Fibroblast of lung (primary cell): ENCODE results near the gene SLX1A. TPM values are rescaled to one million over a fixed set of nuclear protein-coding genes. Genes with fewer than 3 reads are reported as not detected.
"Not testable (repeated sequence)": the region's sequence is repeated elsewhere in the genome, so short reads cannot be mapped to it uniquely, and the experiment has no call there.

ENCODE experiments used
- DNase-seq, 2 donors: peaks; one replicate each; pipeline versions ENCODE4 v3.0.0 to v3.0.0-alpha.2; 2010; ENCODE audit warnings: low read depth in 2 of 2
- H2AFZ ChIP-seq: 2 replicates; pipeline ENCODE4 v1.5.1; 2012; ENCODE audit warnings: low read length, control low read depth, inconsistent platforms
- H3K27ac ChIP-seq: 2 replicates; pipeline ENCODE4 v1.5.1; 2011; ENCODE audit warnings: low read length, control low read depth; ENCODE audit not compliant: insufficient read depth
- H3K27me3 ChIP-seq: 2 replicates; pipeline ENCODE4 v1.5.1; 2011; ENCODE audit warnings: mild to moderate bottlenecking, low read length; ENCODE audit not compliant: control insufficient read depth, insufficient read depth
- H3K36me3 ChIP-seq: 2 replicates; pipeline ENCODE4 v1.5.1; 2011; ENCODE audit warnings: low read length; ENCODE audit not compliant: control insufficient read depth, insufficient read depth
- H3K4me1 ChIP-seq: 2 replicates; pipeline ENCODE4 v1.5.1; 2011; ENCODE audit warnings: low read length; ENCODE audit not compliant: control insufficient read depth, insufficient read depth; ENCODE audit errors: extremely low read depth
- H3K4me2 ChIP-seq: 2 replicates; pipeline ENCODE4 v1.5.1; 2011; ENCODE audit warnings: low read length, control low read depth; ENCODE audit not compliant: insufficient read depth; ENCODE audit errors: extremely low read depth
- H3K4me3 ChIP-seq, 4 experiments: fragments of 200-600 bp in 1 of 4; sonication (generic) in 1 of 4; replicated peaks in 1 of 4; 2 replicates each; pipeline ENCODE4 v1.5.1; 2011 to 2016; ENCODE audit warnings: low read length in 4 of 4, low read depth in 3 of 4, mild to moderate bottlenecking in 3 of 4, control low read depth in 2 of 4, inconsistent platforms in 1 of 4, mixed read lengths in 1 of 4; ENCODE audit not compliant: insufficient read depth in 1 of 4; ENCODE audit errors: control extremely low read depth in 1 of 4
- H3K79me2 ChIP-seq: 2 replicates; pipeline ENCODE4 v1.5.1; 2012; ENCODE audit warnings: mild to moderate bottlenecking, low read length, inconsistent platforms; ENCODE audit not compliant: control insufficient read depth, insufficient read depth
- H3K9ac ChIP-seq: 2 replicates; pipeline ENCODE4 v1.5.1; 2011; ENCODE audit warnings: mild to moderate bottlenecking, low read length, control low read depth; ENCODE audit not compliant: insufficient read depth
- H3K9me3 ChIP-seq: 2 replicates; pipeline ENCODE4 v1.5.1; 2012; ENCODE audit warnings: low read depth, low read length; ENCODE audit not compliant: control insufficient read depth, insufficient read depth
- H4K20me1 ChIP-seq: 2 replicates; pipeline ENCODE4 v1.5.1; 2011; ENCODE audit warnings: low read length; ENCODE audit not compliant: control insufficient read depth, insufficient read depth; ENCODE audit errors: extremely low read depth
- CTCF ChIP-seq, 2 donors: IDR thresholded peaks in 1 of 2; conservative IDR thresholded peaks in 1 of 2; 1 replicate in 1 of 2; 2 replicates in 1 of 2; pipeline ENCODE4 v1.5.1; 2011 to 2012; ENCODE audit warnings: low read length in 2 of 2, control low read depth in 1 of 2, inconsistent platforms in 1 of 2, low read depth in 1 of 2, mild to moderate bottlenecking in 1 of 2
- EZH2 ChIP-seq: IDR thresholded peaks from 2 replicates; pipeline ENCODE4 v1.5.1; 2012; ENCODE audit warnings: low read length, control low read depth, mild to moderate bottlenecking; ENCODE audit errors: missing control alignments
- polyA plus RNA-seq, 2 donors: library from polyadenylated mRNA; depleted of rRNA in 1 of 2; stranded (reverse) in 1 of 2; unstranded in 1 of 2; fragments of >200 nt; gene quantifications; 2 replicates each; pipeline ENCODE4 v1.2.1, GENCODE V29; 2011 to 2012; ENCODE audit warnings: missing spikeins in 1 of 2
- total RNA-seq: library from RNA; depleted of rRNA; stranded (reverse); fragments of >200 nt; gene quantifications from 2 replicates; pipeline ENCODE4 v1.2.1, GENCODE V29; 2014

Gene SLX1A
- total and polyA plus RNA-seq, 2 donors (not counting 1 experiment from before 2014, with no cell fraction given): 3.9 to 19.2 TPM

GRCh38 chr16:30157214-30157613, 36.5 kb upstream of the SLX1A start:
- Histone ChIP-seq H3K36me3 (no peaks in the 10 kb centered on the region), H3K4me1 (no peaks in the 10 kb centered on the region), H3K27me3 (no peaks in the 10 kb centered on the region), H2AFZ (no peak overlapping the region), H3K27ac (no peak overlapping the region), H3K79me2 (no peaks in the 10 kb centered on the region), H3K4me2 (no peak overlapping the region), H3K9ac (no peak overlapping the region), H4K20me1 (no peaks in the 10 kb centered on the region), H3K4me3 (no peak overlapping the region), H3K9me3 (no peaks in the 10 kb centered on the region)
- no peak for DNase-seq
- TF ChIP-seq CTCF (conservative IDR thresholded peaks at IDR 0.05 in 1 of 2, IDR thresholded peaks at IDR 0.05 in 1 of 2; ENCODE audit: low read depth in 1 of 2, low read length in 2 of 2) (no peak), EZH2 (no peak)

GRCh38 chr16:30163538-30163937, 30.1 kb upstream of the SLX1A start:
- Histone ChIP-seq H3K36me3 (no peaks in the 10 kb centered on the region), H3K9me3 (no peaks in the 10 kb centered on the region), H3K27ac (no peak overlapping the region), H3K9ac (no peak overlapping the region), H3K4me3 (no peak overlapping the region), H3K4me1 (no peaks in the 10 kb centered on the region), H3K4me2 (no peak overlapping the region), H4K20me1 (no peaks in the 10 kb centered on the region), H2AFZ (no peak overlapping the region), H3K79me2 (no peaks in the 10 kb centered on the region), H3K27me3 (no peaks in the 10 kb centered on the region)
- no peak for DNase-seq
- TF ChIP-seq CTCF (conservative IDR thresholded peaks at IDR 0.05 in 1 of 2, IDR thresholded peaks at IDR 0.05 in 1 of 2; ENCODE audit: low read depth in 1 of 2, low read length in 2 of 2) (no peak), EZH2 (no peak)

- H4K20me1 ChIP-seq: no peaks in the 10 kb centered on the region
- no peaks in the 10 kb centered on the region for H3K79me2 ChIP-seq
- DNase-seq: no peak
- no peak overlapping the region for H2AFZ ChIP-seq
- H3K4me2 ChIP-seq: no peak overlapping the region
- no peaks in the 10 kb centered on the region for H3K4me1 ChIP-seq
- no peak overlapping the region for H3K27ac ChIP-seq
- H3K9ac ChIP-seq: no peak overlapping the region
- no peak overlapping the region for H3K4me3 ChIP-seq
- H3K9me3 ChIP-seq: no peaks in the 10 kb centered on the region
- no peaks in the 10 kb centered on the region for H3K27me3 ChIP-seq
- TF ChIP-seq EZH2: no peak
- no peak for TF ChIP-seq CTCF (conservative IDR thresholded peaks at IDR 0.05 in 1 of 2, IDR thresholded peaks at IDR 0.05 in 1 of 2; ENCODE audit: low read depth in 1 of 2, low read length in 2 of 2)
- no peaks in the 10 kb centered on the region for H3K36me3 ChIP-seq
Measured at GRCh38 chr16:30166202-30166902, 27.3 kb upstream of the SLX1A start.

GRCh38 chr16:30168746-30169145, 24.9 kb upstream of the SLX1A start:
- not testable (repeated sequence) for H4K20me1 ChIP-seq, H3K27me3 ChIP-seq, H3K36me3 ChIP-seq

GRCh38 chr16:30169416-30169815, 24.3 kb upstream of the SLX1A start:
- DNase-seq, H3K27me3 ChIP-seq, H4K20me1 ChIP-seq, H3K4me3 ChIP-seq, H3K79me2 ChIP-seq, H2AFZ ChIP-seq, H3K9me3 ChIP-seq, H3K4me2 ChIP-seq, H3K9ac ChIP-seq, H3K36me3 ChIP-seq, H3K27ac ChIP-seq, H3K4me1 ChIP-seq: not testable (repeated sequence)

More at GRCh38 chr16:30168746-30169145, 24.9 kb upstream of the SLX1A start:
- not testable (repeated sequence) for H3K9me3 ChIP-seq, H2AFZ ChIP-seq, H3K27ac ChIP-seq, DNase-seq, H3K9ac ChIP-seq, H3K4me1 ChIP-seq, H3K4me3 ChIP-seq, H3K79me2 ChIP-seq, H3K4me2 ChIP-seq
